ENCODE data around the gene TMEM179B.
"Not testable (repeated sequence)": the region's sequence is repeated elsewhere in the genome, so short reads cannot be mapped to it uniquely, and the experiment has no call there.

DNA sequence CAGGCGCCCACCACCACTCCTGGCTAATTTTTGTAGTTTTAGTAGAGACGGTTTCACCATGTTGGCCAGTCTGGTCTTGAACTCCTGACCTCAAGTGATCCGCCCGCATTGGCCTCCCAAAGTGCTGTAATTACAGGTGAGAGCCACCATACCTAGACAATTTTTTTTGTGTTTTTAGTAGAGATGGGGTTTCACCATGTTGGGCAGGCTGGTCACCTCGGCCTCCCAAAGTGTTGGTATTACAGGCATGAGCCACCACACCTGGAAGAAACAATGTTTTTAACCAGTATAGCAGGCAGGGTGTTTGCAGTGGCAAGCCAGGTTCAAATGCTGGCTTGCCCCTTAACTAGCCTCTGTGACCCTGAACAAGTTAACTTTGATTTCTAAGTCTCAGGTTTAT, 37.3 kb upstream of the TMEM179B start:
- not testable (repeated sequence) for TF ChIP-seq CTCF (conservative IDR thresholded peaks at IDR 0.05 in 1 of 2, IDR thresholded peaks at IDR 0.05 in 1 of 2; ENCODE audit: low read depth in 1 of 2, low read length in 2 of 2); EZH2 (IDR thresholded peaks at IDR 0.05; ENCODE audit: low read length, missing control alignments)

All from fibroblast of lung (primary cell).